ENCODE data around the gene GNE. TPM values are rescaled to one million over a fixed set of nuclear protein-coding genes. Genes with fewer than 3 reads are reported as not detected.

GNE gene
- polyA plus RNA-seq, 3 donors: 4.1 to 5.0 (median 4.5) TPM

- Histone ChIP-seq H2AFZ (ENCODE audit: insufficient read depth, low read depth, low read length, poor library complexity, severe bottlenecking) (no peak overlapping the region), H3K27ac (ENCODE audit: low read depth in 1 of 2, low read length in 2 of 2) (no peak overlapping the region), H4K20me1 (ENCODE audit: insufficient read depth, low read length) (no peaks in the 10 kb centered on the region), H3K4me2 (replicated peaks; ENCODE audit: extremely low read depth, low read length, poor library complexity, severe bottlenecking) (no peak overlapping the region), H3K79me2 (ENCODE audit: insufficient read depth, low read length) (no peaks in the 10 kb centered on the region), H3K4me3 (replicated peaks in 1 of 3; ENCODE audit: low read depth in 2 of 3, low read length in 3 of 3) (no peak overlapping the region), H3K4me1 (ENCODE audit: control insufficient read depth in 1 of 2, insufficient read depth in 2 of 2, low read length in 2 of 2) (no peaks in the 10 kb centered on the region), H3K27me3 (ENCODE audit: control insufficient read depth in 2 of 2, insufficient read depth in 2 of 2, low read length in 2 of 2) (no peaks in the 10 kb centered on the region), H3K9ac (ENCODE audit: insufficient read depth, low read length, poor library complexity, severe bottlenecking) (no peak overlapping the region), H3K9me3 (replicated peaks in 1 of 2; ENCODE audit: control insufficient read depth in 1 of 2, insufficient read depth in 1 of 2, low read length in 2 of 2) (no peaks in the 10 kb centered on the region), H3K36me3 (replicated peaks in 1 of 2; ENCODE audit: control insufficient read depth in 1 of 2, insufficient read depth in 2 of 2, low read length in 2 of 2) (no peaks in the 10 kb centered on the region)
- 98% methylated on average over 5 of the region's 5 CpGs for WGBS (ENCODE audit: insufficient coverage)
- intact Hi-C loops (cut with micrococcal nuclease): no loop called here
- Mint-ChIP-seq H3K4me3 (no peak overlapping the region), H3K9me3 (no peaks in the 10 kb centered on the region), H3K4me1 (no peaks in the 10 kb centered on the region), H3K27ac (no peak overlapping the region), H3K36me3 (no peaks in the 10 kb centered on the region), H3K27me3 (ENCODE audit: low read depth in 3 of 3) (peaks cover 0 to 2% (median 1%) of the 10 kb centered on the region in 3 donors)
- no peak for DNase-seq
- TF ChIP-seq CTCF (IDR thresholded peaks at IDR 0.05): no peak
Measured at GRCh38 chr9:36293918-36294317, 35.7 kb upstream of the GNE start.

GRCh38 chr9:36293171-36293570, 34.9 kb upstream of the GNE start:
- H3K36me3 Mint-ChIP-seq: no peaks in the 10 kb centered on the region

More at GRCh38 chr9:36293171-36293570, 34.9 kb upstream of the GNE start:
- peaks cover 0 to 2% (median 1%) of the 10 kb centered on the region in 3 donors for H3K27me3 Mint-ChIP-seq (ENCODE audit: low read depth in 3 of 3)
- 100% methylated on average over 7 of the region's 7 CpGs for WGBS (ENCODE audit: insufficient coverage)
- no peak for TF ChIP-seq CTCF (IDR thresholded peaks at IDR 0.05)
- no peak overlapping the region for H3K4me3 ChIP-seq (replicated peaks in 1 of 3; ENCODE audit: low read depth in 2 of 3, low read length in 3 of 3)
- DNase-seq: no peak
- H3K4me2 ChIP-seq (replicated peaks; ENCODE audit: extremely low read depth, low read length, poor library complexity, severe bottlenecking): no peak overlapping the region
- no peaks in the 10 kb centered on the region for H3K4me1 ChIP-seq (ENCODE audit: control insufficient read depth in 1 of 2, insufficient read depth in 2 of 2, low read length in 2 of 2)
- H3K4me3 Mint-ChIP-seq: no peak overlapping the region
- H4K20me1 ChIP-seq (ENCODE audit: insufficient read depth, low read length): no peaks in the 10 kb centered on the region
- H3K27ac Mint-ChIP-seq: no peak overlapping the region
- no peak overlapping the region for H2AFZ ChIP-seq (ENCODE audit: insufficient read depth, low read depth, low read length, poor library complexity, severe bottlenecking)
- H3K27ac ChIP-seq (ENCODE audit: low read depth in 1 of 2, low read length in 2 of 2): no peak overlapping the region
- no peaks in the 10 kb centered on the region for H3K9me3 ChIP-seq (replicated peaks in 1 of 2; ENCODE audit: control insufficient read depth in 1 of 2, insufficient read depth in 1 of 2, low read length in 2 of 2)
- intact Hi-C loops (cut with micrococcal nuclease): no loop called here
- no peaks in the 10 kb centered on the region for H3K9me3 Mint-ChIP-seq
- no peak overlapping the region for H3K9ac ChIP-seq (ENCODE audit: insufficient read depth, low read length, poor library complexity, severe bottlenecking)
- no peaks in the 10 kb centered on the region for H3K27me3 ChIP-seq (ENCODE audit: control insufficient read depth in 2 of 2, insufficient read depth in 2 of 2, low read length in 2 of 2)
- no peaks in the 10 kb centered on the region for H3K79me2 ChIP-seq (ENCODE audit: insufficient read depth, low read length)
- no peaks in the 10 kb centered on the region for H3K4me1 Mint-ChIP-seq
- no peaks in the 10 kb centered on the region for H3K36me3 ChIP-seq (replicated peaks in 1 of 2; ENCODE audit: control insufficient read depth in 1 of 2, insufficient read depth in 2 of 2, low read length in 2 of 2)

Data from CD14-positive monocyte (primary cell).